ENCODE measurements around the gene SMAD7.

- TF ChIP-seq POLR2A (IDR thresholded peaks at IDR 0.05) (no peak), CTCF (IDR thresholded peaks at IDR 0.05 in 4 of 5, conservative IDR thresholded peaks at IDR 0.05 in 1 of 5) (no peak)
Measured at GRCh38 chr18:48902023-48902855, 48.5 kb downstream of the SMAD7 start.

Data from gastrocnemius medialis (tissue), 4 donors.